H9 (cell line): ENCODE results near the gene TXLNG. TPM values are rescaled to one million over a fixed set of nuclear protein-coding genes. Genes with fewer than 3 reads are reported as not detected.
"Not testable (repeated sequence)": the region's sequence is repeated elsewhere in the genome, so short reads cannot be mapped to it uniquely, and the experiment has no call there.

Source experiments
- DNase-seq: peaks from one replicate; pipeline ENCODE4 v3.0.0-alpha.2; 2017
- H2AFZ ChIP-seq: one replicate; pipeline ENCODE4 v1.6.1; 2013; ENCODE audit warnings: mild to moderate bottlenecking, low read length, control low read depth, moderate library complexity
- H2AK5ac ChIP-seq: 2 replicates; pipeline ENCODE4 v1.6.1; 2013; ENCODE audit warnings: low read length, control low read depth, mixed read lengths; ENCODE audit not compliant: insufficient read length
- H2BK120ac ChIP-seq: one replicate; pipeline ENCODE4 v1.6.1; 2013; ENCODE audit warnings: low read depth, mild to moderate bottlenecking, low read length, control low read depth, inconsistent platforms; ENCODE audit not compliant: poor library complexity, severe bottlenecking
- H2BK12ac ChIP-seq: 2 replicates; pipeline ENCODE4 v1.6.1; 2013; ENCODE audit warnings: low read length, control low read depth, mixed read lengths, low read depth; ENCODE audit not compliant: insufficient read length
- H2BK15ac ChIP-seq: 2 replicates; pipeline ENCODE4 v1.6.1; 2013; ENCODE audit warnings: low read depth, low read length, control low read depth
- H2BK20ac ChIP-seq: one replicate; pipeline ENCODE4 v1.6.1; 2013; ENCODE audit warnings: low read depth, mild to moderate bottlenecking, low read length, control low read depth, inconsistent platforms; ENCODE audit not compliant: poor library complexity, severe bottlenecking
- H2BK5ac ChIP-seq: 2 replicates; pipeline ENCODE4 v1.6.1; 2013; ENCODE audit warnings: low read length, control low read depth, mixed read lengths; ENCODE audit not compliant: insufficient read length
- H3K14ac ChIP-seq: 2 replicates; pipeline ENCODE4 v1.6.1; 2013; ENCODE audit warnings: low read length, control low read depth; ENCODE audit not compliant: insufficient read depth
- H3K18ac ChIP-seq: 2 replicates; pipeline ENCODE4 v1.6.1; 2013; ENCODE audit warnings: low read depth, mild to moderate bottlenecking, mixed read lengths, low read length, control low read depth; ENCODE audit not compliant: insufficient read length
- H3K23ac ChIP-seq: 2 replicates; pipeline ENCODE4 v1.6.1; 2013; ENCODE audit warnings: low read length, control low read depth, mixed read lengths, low read depth; ENCODE audit not compliant: insufficient read length
- H3K23me2 ChIP-seq: 2 replicates; pipeline ENCODE4 v1.6.1; 2013; ENCODE audit warnings: low read depth, mild to moderate bottlenecking, mixed read lengths, low read length, control low read depth; ENCODE audit not compliant: insufficient read length, poor library complexity, severe bottlenecking
- H3K27ac ChIP-seq: 2 replicates; pipeline ENCODE4 v1.5.1; 2013; ENCODE audit warnings: low read length, control low read depth, mixed read lengths, low read depth; ENCODE audit not compliant: insufficient read length
- H3K27me3 ChIP-seq: 2 replicates; pipeline ENCODE4 v1.6.1; 2013; ENCODE audit warnings: low read length, control low read depth, inconsistent platforms; ENCODE audit not compliant: insufficient read depth
- H3K4ac ChIP-seq: 2 replicates; pipeline ENCODE4 v1.6.1; 2013; ENCODE audit warnings: low read depth, mild to moderate bottlenecking, control low read depth, inconsistent platforms, low read length, moderate library complexity
- H3K4me1 ChIP-seq: 2 replicates; pipeline ENCODE4 v1.6.1; 2013; ENCODE audit warnings: low read length, control low read depth, inconsistent platforms; ENCODE audit not compliant: insufficient read depth
- H3K4me2 ChIP-seq: 2 replicates; pipeline ENCODE4 v1.6.1; 2013; ENCODE audit warnings: low read length, control low read depth, mixed read lengths; ENCODE audit not compliant: insufficient read length, insufficient read depth
- H3K56ac ChIP-seq: 2 replicates; pipeline ENCODE4 v1.6.1; 2013; ENCODE audit warnings: low read depth, mild to moderate bottlenecking, mixed read lengths, low read length, control low read depth; ENCODE audit not compliant: insufficient read length
- H3K79me1 ChIP-seq: 2 replicates; pipeline ENCODE4 v1.6.1; 2013; ENCODE audit warnings: low read depth, mild to moderate bottlenecking, moderate library complexity, low read length, control low read depth, inconsistent platforms; ENCODE audit not compliant: insufficient read depth, poor library complexity, severe bottlenecking
- H3K79me2 ChIP-seq: 2 replicates; pipeline ENCODE4 v1.6.1; 2013; ENCODE audit warnings: low read length, control low read depth, inconsistent platforms; ENCODE audit not compliant: insufficient read depth
- H3K9ac ChIP-seq: 2 replicates; pipeline ENCODE4 v1.6.1; 2013; ENCODE audit warnings: low read length, control low read depth, mixed read lengths; ENCODE audit not compliant: insufficient read length; ENCODE audit errors: extremely low read depth
- H3K9me3 ChIP-seq: one replicate; pipeline ENCODE4 v1.6.1; 2013; ENCODE audit warnings: low read depth, low read length, inconsistent platforms; ENCODE audit not compliant: control insufficient read depth
- H3T11ph ChIP-seq: one replicate; pipeline ENCODE4 v1.6.1; 2013; ENCODE audit warnings: mild to moderate bottlenecking, low read length, control low read depth, inconsistent platforms
- H4K20me1 ChIP-seq: one replicate; pipeline ENCODE4 v1.6.1; 2013; ENCODE audit not compliant: control insufficient read depth, insufficient read length, insufficient read depth
- H4K5ac ChIP-seq: 2 replicates; pipeline ENCODE4 v1.6.1; 2013; ENCODE audit warnings: low read depth, mild to moderate bottlenecking, mixed read lengths, low read length, control low read depth; ENCODE audit not compliant: insufficient read length
- H4K8ac ChIP-seq: replicated peaks from 2 replicates; pipeline ENCODE4 v1.6.1; 2013; ENCODE audit warnings: low read length, control low read depth, mixed read lengths, low read depth; ENCODE audit not compliant: insufficient read length
- H4K91ac ChIP-seq: 2 replicates; pipeline ENCODE4 v1.6.1; 2013; ENCODE audit warnings: low read depth, mild to moderate bottlenecking, moderate library complexity, mixed read lengths, low read length, control low read depth; ENCODE audit not compliant: insufficient read length
- H3K27ac Mint-ChIP-seq, 3 experiments: 2 replicates in 2 of 3; 3 replicates in 1 of 3; pipeline ENCODE4 v1.8.0; 2020 to 2021; ENCODE audit warnings: mixed read lengths in 3 of 3, mild to moderate bottlenecking in 1 of 3, moderate library complexity in 1 of 3
- H3K27me3 Mint-ChIP-seq: 2 replicates; pipeline ENCODE4 v1.8.0; 2021; ENCODE audit warnings: low read depth, mild to moderate bottlenecking, moderate library complexity, mixed read lengths
- H3K36me3 Mint-ChIP-seq, 3 experiments: 2 replicates in 2 of 3; 3 replicates in 1 of 3; pipeline ENCODE4 v1.8.0; 2020 to 2021; ENCODE audit warnings: low read depth in 3 of 3, mixed read lengths in 3 of 3; ENCODE audit not compliant: insufficient read depth in 1 of 3
- H3K4me1 Mint-ChIP-seq, 2 experiments: 2 replicates each; pipeline ENCODE4 v1.8.0; 2020; ENCODE audit warnings: mixed read lengths in 2 of 2
- H3K4me3 Mint-ChIP-seq, 2 experiments: 2 replicates in 1 of 2; 3 replicates in 1 of 2; pipeline ENCODE4 v1.8.0; 2020 to 2021; ENCODE audit warnings: mild to moderate bottlenecking in 2 of 2, mixed read lengths in 2 of 2, moderate library complexity in 1 of 2
- H3K9me3 Mint-ChIP-seq, 2 experiments: 2 replicates in 1 of 2; 3 replicates in 1 of 2; pipeline ENCODE4 v1.8.0; 2020; ENCODE audit warnings: mild to moderate bottlenecking in 2 of 2, mixed read lengths in 2 of 2, moderate library complexity in 1 of 2
- CTCF ChIP-seq: fragments of 200-600 bp; sonication (generic); conservative IDR thresholded peaks from 3 replicates; pipeline ENCODE4 v1.8.0; 2021; ENCODE audit warnings: antibody characterized with exemption, mild to moderate bottlenecking
- WGBS: extraction: QIAGEN DNeasy Blood & Tissue Kit; methylation state at CpG from one replicate; pipeline ENCODE4 v1.1.7; 2013; ENCODE audit warnings: missing lambda C conversion rate, low lambda C conversion rate, mixed read lengths; ENCODE audit not compliant: insufficient read length; ENCODE audit errors: extremely low coverage; 5-methylcytosine and 5-hydroxymethylcytosine counted together
- total RNA-seq: library from RNA; stranded (reverse); gene quantifications from 2 replicates; pipeline ENCODE4 v1.2.1, GENCODE V29; 2021

Gene TXLNG
- total RNA-seq, 1 experiment from 2014 or later, result 90.7 TPM

GRCh38 chrX:16855363-16856075, 69.3 kb downstream of the TXLNG start:
- Histone ChIP-seq H4K8ac (no peak overlapping the region), H3T11ph (no peak overlapping the region), H2BK120ac (no peak overlapping the region), H2BK20ac (no peak overlapping the region), H3K23ac (no peak overlapping the region), H4K5ac (no peak overlapping the region), H3K9me3 (no peaks in the 10 kb centered on the region), H2BK15ac (no peak overlapping the region), H3K79me1 (peaks cover 7% of the 10 kb centered on the region), H3K4me1 (no peaks in the 10 kb centered on the region), H3K18ac (no peak overlapping the region), H3K56ac (no peak overlapping the region), H2BK5ac (no peak overlapping the region), H4K20me1 (no peaks in the 10 kb centered on the region), H3K14ac (no peak overlapping the region), H3K9ac (no peak overlapping the region), H3K27ac (no peak overlapping the region), H3K79me2 (peaks cover 13% of the 10 kb centered on the region; the same call in 1 of the 2 replicates), H3K4ac (no peak overlapping the region), H3K4me2 (no peak overlapping the region), H2BK12ac (no peak overlapping the region), H3K23me2 (no peaks in the 10 kb centered on the region), H2AFZ (no peak overlapping the region), H3K27me3 (no peaks in the 10 kb centered on the region), H4K91ac (no peak overlapping the region), H2AK5ac (no peak overlapping the region)
- Mint-ChIP-seq H3K27me3 (no peaks in the 10 kb centered on the region), H3K4me3 (no peak overlapping the region), H3K4me1 (peaks cover 4 to 5% of the 10 kb centered on the region in 2 experiments; a peak in 2 of 4 replicates), H3K27ac (peak overlapping the region in 2 of 3 experiments; percentile 53 to 76; a peak in 3 of 7 replicates), H3K36me3 (peaks cover 72 to 94% (median 90%) of the 10 kb centered on the region in 3 experiments), H3K9me3 (peaks cover 3% of the 10 kb centered on the region in 2 experiments; a peak in 3 of 5 replicates)
- no CpG with 5 or more reads among the region's 5 CpGs for WGBS
- no peak for TF ChIP-seq CTCF
- DNase-seq, result no peak

GRCh38 chrX:16856076-16856404, 69.8 kb downstream of the TXLNG start:
- H3K27me3 Mint-ChIP-seq, H3K23me2 ChIP-seq, H2AK5ac ChIP-seq, H3K4me3 Mint-ChIP-seq, H3K4me2 ChIP-seq, H2BK20ac ChIP-seq, H3T11ph ChIP-seq, H4K91ac ChIP-seq, H4K8ac ChIP-seq, H3K23ac ChIP-seq, H4K20me1 ChIP-seq, H3K79me1 ChIP-seq, H3K9me3 Mint-ChIP-seq, H3K27me3 ChIP-seq, H3K4me1 ChIP-seq, H4K5ac ChIP-seq, H3K27ac ChIP-seq, H3K18ac ChIP-seq, H3K14ac ChIP-seq, H3K56ac ChIP-seq, H2BK12ac ChIP-seq, DNase-seq, H2BK5ac ChIP-seq, H3K9ac ChIP-seq, H3K4ac ChIP-seq, H2BK120ac ChIP-seq, H3K9me3 ChIP-seq, H3K4me1 Mint-ChIP-seq, H2AFZ ChIP-seq, H2BK15ac ChIP-seq: not testable (repeated sequence)
- Mint-ChIP-seq H3K36me3 (peaks cover 73 to 95% (median 91%) of the 10 kb centered on the region in 3 experiments), H3K27ac (peak overlapping the region in 2 of 3 experiments; percentile 71 to 76; a peak in 1 of 7 replicates)
- H3K79me2 ChIP-seq, result peaks cover 13% of the 10 kb centered on the region; the same call in 1 of the 2 replicates
- WGBS, result no CpG with 5 or more reads among the region's 2 CpGs
